Upper lobe of right lung (tissue), 1 donor: Measurements from ENCODE around the gene WTIP. TPM values are rescaled to one million over a fixed set of nuclear protein-coding genes. Genes with fewer than 3 reads are reported as not detected.
A peak's percentile ranks its signal among the peaks of the same experiment; 100 is the strongest.
"Not testable (repeated sequence)": the region's sequence is repeated elsewhere in the genome, so short reads cannot be mapped to it uniquely, and the experiment has no call there.

Experiments
- ATAC-seq: fragments of 200-7000 bp; cut with Tn5 transposase; one replicate; pipeline ENCODE4 v1.9.1; 2020; ENCODE audit warnings: mild to moderate bottlenecking, moderate library complexity
- DNase-seq: peaks from one replicate; pipeline ENCODE4 v3.0.0-alpha.2; 2020
- H3K27ac ChIP-seq: fragments of 200-600 bp; one replicate; pipeline ENCODE4 v1.8.0; 2022
- H3K27me3 ChIP-seq: fragments of 200-600 bp; one replicate; pipeline ENCODE4 v1.8.0; 2022; ENCODE audit warnings: mild to moderate bottlenecking
- H3K36me3 ChIP-seq: fragments of 200-600 bp; one replicate; pipeline ENCODE4 v1.8.0; 2022
- H3K4me1 ChIP-seq: fragments of 200-600 bp; one replicate; pipeline ENCODE4 v1.8.0; 2022
- H3K4me3 ChIP-seq: fragments of 200-600 bp; one replicate; pipeline ENCODE4 v1.8.0; 2022; ENCODE audit warnings: mild to moderate bottlenecking
- H3K9me3 ChIP-seq: fragments of 200-600 bp; one replicate; pipeline ENCODE4 v1.8.0; 2022
- CTCF ChIP-seq: fragments of 200-600 bp; IDR thresholded peaks from one replicate; pipeline ENCODE4 v1.8.0; 2022; ENCODE audit warnings: antibody characterized with exemption
- intact Hi-C: fragments of 100-400 bp; cut with DNase I; formaldehyde crosslinking; loops from one replicate; pipeline ENCODE4 v1.11.0; 2022
- total RNA-seq: library from RNA; stranded (reverse); fragmentation: NEBNext Ultra II Directional; extraction: Animal tissue kit (Norgen Biotek cat#: 25700); gene quantifications from one replicate; pipeline ENCODE4 v1.2.1, GENCODE V29; 2021
- donor health status: DM: no; HTN: yes; CAD: no; lungs with severe emphysema.

Gene WTIP
- total RNA-seq, 1 donor from 2014 or later = 37.1 TPM

GRCh38 chr19:34461375-34462100 lies 20.0 kb upstream of the WTIP start:
- no peak for TF ChIP-seq CTCF
- H3K4me3 ChIP-seq = no peak overlapping the region
- H3K9me3 ChIP-seq = no peaks in the 10 kb centered on the region
- ATAC-seq = peak; percentile 51
- DNase-seq = no peak
- H3K27me3 ChIP-seq = no peaks in the 10 kb centered on the region
- peaks cover 6% of the 10 kb centered on the region for H3K4me1 ChIP-seq
- intact Hi-C loops = no loop called here
- H3K27ac ChIP-seq = peak overlapping the region; percentile 21
- H3K36me3 ChIP-seq = peaks cover 94% of the 10 kb centered on the region

- H3K27me3 ChIP-seq, ATAC-seq, intact Hi-C loops, H3K4me1 ChIP-seq, H3K9me3 ChIP-seq, H3K27ac ChIP-seq, H3K4me3 ChIP-seq, DNase-seq: not testable (repeated sequence)
- H3K36me3 ChIP-seq = peaks cover 100% of the 10 kb centered on the region
Measured at GRCh38 chr19:34464785-34465184, 16.8 kb upstream of the WTIP start.

- ATAC-seq (no peak), DNase-seq (no peak)
- H3K9me3 ChIP-seq = no peaks in the 10 kb centered on the region
- peaks cover 97% of the 10 kb centered on the region for H3K36me3 ChIP-seq
- no peaks in the 10 kb centered on the region for H3K27me3 ChIP-seq
- H3K4me1 ChIP-seq = no peaks in the 10 kb centered on the region
- no peak for TF ChIP-seq CTCF
- intact Hi-C loops = no loop called here
- no peak overlapping the region for H3K4me3 ChIP-seq
- H3K27ac ChIP-seq = no peak overlapping the region
Measured at GRCh38 chr19:34468409-34468808, 13.1 kb upstream of the WTIP start.

GRCh38 chr19:34469026-34469425 lies 12.5 kb upstream of the WTIP start:
- intact Hi-C loops, ATAC-seq, H3K27ac ChIP-seq, H3K4me1 ChIP-seq, H3K27me3 ChIP-seq, DNase-seq, H3K4me3 ChIP-seq, H3K9me3 ChIP-seq: not testable (repeated sequence)
- H3K36me3 ChIP-seq = peaks cover 91% of the 10 kb centered on the region

- no peak for ATAC-seq
- no peaks in the 10 kb centered on the region for H3K9me3 ChIP-seq
- H3K36me3 ChIP-seq = peaks cover 60% of the 10 kb centered on the region
- DNase-seq = no peak
- no peak for TF ChIP-seq CTCF
- H3K4me3 ChIP-seq = no peak overlapping the region
- H3K27ac ChIP-seq = no peak overlapping the region
- no peaks in the 10 kb centered on the region for H3K27me3 ChIP-seq
- no peaks in the 10 kb centered on the region for H3K4me1 ChIP-seq
- intact Hi-C loops = no loop called here
Measured at GRCh38 chr19:34471906-34472700, 9.5 kb upstream of the WTIP start.

- Histone ChIP-seq H3K9me3 (no peaks in the 10 kb centered on the region), H3K4me3 (no peak overlapping the region), H3K27me3 (no peaks in the 10 kb centered on the region), H3K27ac (no peak overlapping the region), H3K36me3 (peaks cover 37% of the 10 kb centered on the region), H3K4me1 (no peaks in the 10 kb centered on the region)
- no peak for DNase-seq
- intact Hi-C loops = no loop called here
- TF ChIP-seq CTCF = no peak
- ATAC-seq = no peak
Measured at GRCh38 chr19:34474233-34474989, 7.1 kb upstream of the WTIP start.
